Liver (tissue), 9 donors: ENCODE results near the gene SLC39A13. TPM values are rescaled to one million over a fixed set of nuclear protein-coding genes. Genes with fewer than 3 reads are reported as not detected.

Source experiments
- DNase-seq: peaks from one replicate; pipeline ENCODE4 v3.0.0-alpha.2; 2017; ENCODE audit warnings: low spot score
- H3K27ac ChIP-seq, 2 donors: one replicate each; pipeline ENCODE4 v1.7.0; 2013; ENCODE audit warnings: inconsistent platforms in 2 of 2, low read length in 2 of 2, control low read depth in 1 of 2, low read depth in 1 of 2, mild to moderate bottlenecking in 1 of 2
- H3K27me3 ChIP-seq, 4 donors: one replicate each; pipeline versions ENCODE4 v1.6.1 to v1.7.0; 2013; ENCODE audit warnings: low read length in 3 of 4, inconsistent platforms in 1 of 4, mild to moderate bottlenecking in 1 of 4, moderate library complexity in 1 of 4; ENCODE audit not compliant: control insufficient read depth in 4 of 4, insufficient read depth in 4 of 4
- H3K36me3 ChIP-seq, 4 donors: one replicate each; pipeline versions ENCODE4 v1.6.1 to v1.7.0; 2013; ENCODE audit warnings: low read length in 3 of 4, mild to moderate bottlenecking in 3 of 4, low read depth in 1 of 4, moderate library complexity in 1 of 4; ENCODE audit not compliant: control insufficient read depth in 4 of 4, insufficient read depth in 3 of 4
- H3K4me1 ChIP-seq, 4 donors: one replicate each; pipeline versions ENCODE4 v1.6.1 to v1.7.0; 2013; ENCODE audit warnings: low read length in 3 of 4, mild to moderate bottlenecking in 3 of 4, moderate library complexity in 1 of 4; ENCODE audit not compliant: control insufficient read depth in 4 of 4, insufficient read depth in 4 of 4
- H3K4me3 ChIP-seq, 3 donors: one replicate each; pipeline versions ENCODE4 v1.6.1 to v1.7.0; 2013; ENCODE audit warnings: low read length in 3 of 3, control low read depth in 1 of 3, low read depth in 1 of 3, mild to moderate bottlenecking in 1 of 3
- H3K9ac ChIP-seq, 2 donors: one replicate each; pipeline ENCODE4 v1.7.0; 2013; ENCODE audit warnings: low read length in 2 of 2, mild to moderate bottlenecking in 2 of 2, moderate library complexity in 2 of 2, control low read depth in 1 of 2, low read depth in 1 of 2
- H3K9me3 ChIP-seq, 4 donors: one replicate each; pipeline versions ENCODE4 v1.6.1 to v1.7.0; 2013; ENCODE audit warnings: low read length in 3 of 4; ENCODE audit not compliant: control insufficient read depth in 4 of 4
- ATF3 ChIP-seq: IDR thresholded peaks from 2 replicates; pipeline ENCODE4 v1.6.1; 2016; ENCODE audit warnings: antibody characterized with exemption
- CTCF ChIP-seq: fragments of 150-350 bp; IDR thresholded peaks from 2 replicates; pipeline ENCODE4 v1.5.1; 2017; ENCODE audit warnings: improper control_type of control experiment, low read depth, low read length; ENCODE audit not compliant: missing input control
- EGR1 ChIP-seq, 2 donors: IDR thresholded peaks; 2 replicates each; pipeline ENCODE4 v1.6.1; 2016 to 2018; ENCODE audit warnings: antibody characterized with exemption in 2 of 2, low read depth in 2 of 2
- FOXA1 ChIP-seq: IDR thresholded peaks from 2 replicates; pipeline ENCODE4 v1.6.1; 2016; ENCODE audit warnings: antibody characterized with exemption
- FOXA2 ChIP-seq: IDR thresholded peaks from 2 replicates; pipeline ENCODE4 v1.6.1; 2016; ENCODE audit warnings: antibody characterized with exemption
- GABPA ChIP-seq, 2 donors: IDR thresholded peaks in 1 of 2; conservative IDR thresholded peaks in 1 of 2; 2 replicates each; pipeline ENCODE4 v1.6.1; 2016; ENCODE audit warnings: antibody characterized with exemption in 2 of 2, mild to moderate bottlenecking in 1 of 2, moderate library complexity in 1 of 2
- HNF4A ChIP-seq, 2 donors: conservative IDR thresholded peaks; 2 replicates each; pipeline ENCODE4 v1.6.1; 2016; ENCODE audit warnings: antibody characterized with exemption in 2 of 2, mild to moderate bottlenecking in 2 of 2
- HNF4G ChIP-seq: IDR thresholded peaks from 2 replicates; pipeline ENCODE4 v1.6.1; 2016; ENCODE audit warnings: antibody characterized with exemption
- JUND ChIP-seq, 2 donors: IDR thresholded peaks; 2 replicates each; pipeline ENCODE4 v1.6.1; 2016; ENCODE audit warnings: antibody characterized with exemption in 2 of 2
- MAX ChIP-seq: IDR thresholded peaks from 2 replicates; pipeline ENCODE4 v1.6.1; 2016; ENCODE audit warnings: antibody characterized with exemption
- NR2F2 ChIP-seq: IDR thresholded peaks from 2 replicates; pipeline ENCODE4 v1.6.1; 2016; ENCODE audit warnings: antibody characterized with exemption
- RAD21 ChIP-seq, 2 donors: IDR thresholded peaks; 2 replicates each; pipeline ENCODE4 v1.6.1; 2016; ENCODE audit warnings: antibody characterized with exemption in 2 of 2, mild to moderate bottlenecking in 2 of 2
- REST ChIP-seq: IDR thresholded peaks from 2 replicates; pipeline ENCODE4 v1.6.1; 2016; ENCODE audit warnings: antibody characterized with exemption, mild to moderate bottlenecking
- RXRA ChIP-seq, 2 donors: IDR thresholded peaks; 2 replicates each; pipeline ENCODE4 v1.6.1; 2017 to 2018; ENCODE audit warnings: antibody characterized with exemption in 2 of 2, mild to moderate bottlenecking in 1 of 2
- SP1 ChIP-seq: IDR thresholded peaks from 2 replicates; pipeline ENCODE4 v1.6.1; 2018; ENCODE audit warnings: antibody characterized with exemption, mild to moderate bottlenecking
- TAF1 ChIP-seq: conservative IDR thresholded peaks from 2 replicates; pipeline ENCODE4 v1.6.1; 2016; ENCODE audit warnings: antibody characterized with exemption, mild to moderate bottlenecking
- YY1 ChIP-seq: IDR thresholded peaks from 2 replicates; pipeline ENCODE4 v1.6.1; 2016; ENCODE audit warnings: antibody characterized with exemption, mild to moderate bottlenecking
- ZBTB33 ChIP-seq: IDR thresholded peaks from 2 replicates; pipeline ENCODE4 v1.6.1; 2016; ENCODE audit warnings: antibody characterized with exemption
- WGBS: extraction: QIAGEN DNeasy Blood & Tissue Kit; methylation state at CpG from one replicate; pipeline ENCODE4 v1.1.7; 2013; 5-methylcytosine and 5-hydroxymethylcytosine counted together
- polyA plus RNA-seq, 2 donors: library from polyadenylated mRNA; stranded (reverse) in 1 of 2; unstranded in 1 of 2; fragments of 200-250 nt in 1 of 2; fragments of >200 nt in 1 of 2; fragmentation: Nextera tagmentation in 1 of 2; extraction: Ambion mirVana in 1 of 2; gene quantifications; one replicate each; pipeline versions ENCODE4 v1.2.1 to v1.2.3, GENCODE V29; 2013 to 2015
- total RNA-seq, 2 donors: library from RNA; depleted of rRNA; stranded (reverse); fragments of >200 nt; gene quantifications; one replicate each; pipeline ENCODE4 v1.2.3, GENCODE V29; 2014
- donor health status: healthy.
- donor health status: healthy.
- donor health status: healthy.
- donor health status: healthy.
- donor health status: healthy.

Gene SLC39A13
- total and polyA plus RNA-seq, 4 donors = 8.2 to 17.5 (median 10.7) TPM

- no peak overlapping the region for H3K27ac ChIP-seq
- H3K4me3 ChIP-seq = no peak overlapping the region
- no peaks in the 10 kb centered on the region for H3K4me1 ChIP-seq
- H3K36me3 ChIP-seq = peaks cover 11 to 64% (median 28%) of the 10 kb centered on the region in 4 donors
- no peaks in the 10 kb centered on the region for H3K9me3 ChIP-seq
- DNase-seq = no peak
- TF ChIP-seq FOXA1 = no peak
- no peak for TF ChIP-seq ATF3
- TF ChIP-seq EGR1 (IDR thresholded peaks at IDR 0.05; ENCODE audit: low read depth in 2 of 2) = no peak
- no peak for TF ChIP-seq HNF4A (conservative IDR thresholded peaks at IDR 0.05)
- TF ChIP-seq JUND (IDR thresholded peaks at IDR 0.05) = no peak
- TF ChIP-seq NR2F2 = no peak
- no peak for TF ChIP-seq MAX
- no peak for TF ChIP-seq GABPA (IDR thresholded peaks at IDR 0.05 in 1 of 2, conservative IDR thresholded peaks at IDR 0.05 in 1 of 2)
- no peak for TF ChIP-seq HNF4G
- TF ChIP-seq RXRA (IDR thresholded peaks at IDR 0.05) = no peak
- no peak for TF ChIP-seq RAD21 (IDR thresholded peaks at IDR 0.05)
- H3K9ac ChIP-seq = no peak overlapping the region
- 89% methylated on average over 23 of the region's 23 CpGs for WGBS
- H3K27me3 ChIP-seq = no peaks in the 10 kb centered on the region
Measured at GRCh38 chr11:47418454-47419259, 10.3 kb downstream of the SLC39A13 start.

- Histone ChIP-seq H3K4me3 (peak overlapping the region; percentile 93 to 100 (median 97)), H3K27ac (peak overlapping the region; percentile 83 to 94), H3K9ac (peak overlapping the region; percentile 85 to 100), H3K9me3 (no peaks in the 10 kb centered on the region), H3K36me3 (peaks cover 5 to 29% (median 21%) of the 10 kb centered on the region in 4 donors), H3K27me3 (no peaks in the 10 kb centered on the region), H3K4me1 (peaks cover 4 to 21% (median 16%) of the 10 kb centered on the region in 4 donors)
- TF ChIP-seq SP1 = no peak
- TF ChIP-seq ATF3 = no peak
- no peak for TF ChIP-seq HNF4A (conservative IDR thresholded peaks at IDR 0.05)
- no peak for TF ChIP-seq TAF1
- no peak for TF ChIP-seq YY1
- TF ChIP-seq JUND (IDR thresholded peaks at IDR 0.05) = no peak
- TF ChIP-seq NR2F2 = no peak
- no peak for TF ChIP-seq MAX
- no peak for TF ChIP-seq RXRA (IDR thresholded peaks at IDR 0.05)
- TF ChIP-seq GABPA (IDR thresholded peaks at IDR 0.05 in 1 of 2, conservative IDR thresholded peaks at IDR 0.05 in 1 of 2) = no peak
- no peak for TF ChIP-seq REST
- no peak for TF ChIP-seq FOXA1
- no peak for TF ChIP-seq ZBTB33
- TF ChIP-seq FOXA2 = no peak
- TF ChIP-seq CTCF = no peak
- TF ChIP-seq RAD21 (IDR thresholded peaks at IDR 0.05) = no peak
- no peak for DNase-seq
- 1% methylated on average over 14 of the region's 14 CpGs for WGBS
Measured at GRCh38 chr11:47425611-47426010, 17.2 kb downstream of the SLC39A13 start.
